GM19463 (cell line): ENCODE measurements around the gene NAT16.
A peak's percentile ranks its signal among the peaks of the same experiment; 100 is the strongest.
"Not testable (repeated sequence)": the region's sequence is repeated elsewhere in the genome, so short reads cannot be mapped to it uniquely, and the experiment has no call there.

ENCODE experiments used
- ATAC-seq: cut with Tn5 transposase; IDR thresholded peaks from one replicate; pipeline ENCODE4 v1.9.1; 2021; ENCODE audit warnings: mild to moderate bottlenecking, moderate library complexity; ENCODE audit not compliant: unreplicated experiment

The NAT16 gene

GRCh38 chr7:101161692-101162471 lies 18.2 kb downstream of the NAT16 start:
- no peak for ATAC-seq

DNA sequence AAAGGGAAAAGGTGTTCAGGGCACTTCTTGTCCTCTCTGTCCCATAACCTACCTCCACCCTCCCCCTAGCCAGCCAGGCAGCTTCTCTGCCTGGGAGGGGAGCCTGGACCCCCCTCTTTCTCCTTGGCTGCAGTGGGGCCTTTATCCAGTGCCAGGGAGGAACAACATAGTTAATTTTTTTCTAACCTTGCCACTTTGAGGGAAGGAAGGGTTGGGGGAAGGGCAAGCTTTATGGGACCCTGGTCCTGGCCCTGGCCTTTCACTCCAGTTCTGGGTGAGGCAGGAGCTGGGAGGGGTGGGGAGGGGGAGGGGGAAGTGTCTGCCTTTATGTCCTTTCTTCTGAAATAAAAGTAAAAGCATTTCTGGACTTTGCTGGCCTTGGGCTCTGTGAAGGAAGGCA lies 19.2 kb downstream of the NAT16 start:
- ATAC-seq, result no peak

DNA sequence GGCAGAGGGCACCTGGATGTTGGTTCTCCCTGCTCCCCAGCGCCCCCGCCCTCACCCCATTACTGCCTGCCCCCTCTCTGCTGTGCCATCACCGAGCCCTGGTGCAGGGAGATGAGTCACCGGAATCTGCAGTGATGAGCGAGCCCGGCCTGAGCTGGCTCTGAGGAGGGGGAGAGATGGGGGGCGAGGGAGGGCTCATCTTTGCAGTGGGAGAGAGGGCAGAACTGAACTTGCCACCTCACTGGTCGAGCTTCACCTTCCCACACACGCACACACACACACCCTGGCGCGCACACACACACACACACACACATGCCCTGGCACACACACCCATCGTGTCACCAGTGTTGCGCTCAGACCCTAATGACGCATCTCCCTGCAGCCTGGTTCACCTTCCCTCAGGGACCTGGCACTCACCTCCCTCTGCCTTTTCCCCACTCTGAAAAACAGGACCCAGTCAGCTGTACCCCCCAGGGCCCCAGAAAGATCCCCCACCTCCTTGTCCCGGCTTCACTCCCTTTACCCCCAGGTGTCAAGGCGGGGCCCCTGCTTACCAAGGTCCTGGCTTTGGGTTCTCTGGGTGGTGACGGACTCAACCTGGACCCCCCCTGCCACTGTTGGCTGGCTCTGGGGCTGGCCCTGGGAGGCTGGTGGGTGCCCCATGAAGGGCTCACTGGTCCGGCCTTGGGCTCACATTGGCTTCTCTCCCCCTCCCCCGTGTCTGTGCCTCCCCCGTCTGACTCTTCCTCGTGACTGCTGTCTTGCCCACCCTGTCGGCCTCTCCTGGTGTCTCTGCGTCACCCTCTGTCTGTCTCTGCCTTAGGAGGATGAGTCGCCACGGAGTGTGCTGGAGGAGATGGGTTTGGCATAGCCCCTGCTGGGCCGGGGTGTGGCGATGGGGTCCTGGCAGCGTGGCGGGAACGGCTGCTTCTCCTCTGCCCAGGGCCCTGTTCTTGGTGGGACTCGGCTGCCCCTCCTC lies 20.1 kb downstream of the NAT16 start:
- no peak for ATAC-seq

- ATAC-seq, result no peak
Observed at GRCh38 chr7:101156866-101157589, 23.1 kb downstream of the NAT16 start.

- no peak for ATAC-seq
Observed at GRCh38 chr7:101156277-101156676, 23.8 kb downstream of the NAT16 start.

DNA sequence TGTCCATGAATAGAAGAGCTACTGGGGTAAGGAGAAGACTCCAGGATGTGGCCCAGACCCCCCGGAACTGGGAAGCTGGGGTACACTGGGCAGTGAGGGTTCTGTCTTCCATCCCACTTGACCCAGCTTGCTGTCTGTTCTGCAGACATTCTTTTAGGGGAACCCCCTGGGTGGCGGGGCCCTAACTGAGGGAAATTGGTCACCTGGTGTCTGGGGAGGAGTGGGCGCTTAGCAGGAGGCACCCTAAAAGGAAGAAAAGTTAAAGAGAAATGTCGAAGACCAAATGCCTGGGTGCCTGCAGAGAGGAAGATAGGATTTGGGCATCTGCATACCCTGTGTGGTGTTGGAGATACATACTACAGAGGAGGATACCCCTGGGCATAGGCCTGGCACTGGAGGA lies 24.8 kb downstream of the NAT16 start:
- ATAC-seq, result no peak

- ATAC-seq, result no peak
Observed at GRCh38 chr7:101154693-101155102, 25.4 kb downstream of the NAT16 start.

DNA sequence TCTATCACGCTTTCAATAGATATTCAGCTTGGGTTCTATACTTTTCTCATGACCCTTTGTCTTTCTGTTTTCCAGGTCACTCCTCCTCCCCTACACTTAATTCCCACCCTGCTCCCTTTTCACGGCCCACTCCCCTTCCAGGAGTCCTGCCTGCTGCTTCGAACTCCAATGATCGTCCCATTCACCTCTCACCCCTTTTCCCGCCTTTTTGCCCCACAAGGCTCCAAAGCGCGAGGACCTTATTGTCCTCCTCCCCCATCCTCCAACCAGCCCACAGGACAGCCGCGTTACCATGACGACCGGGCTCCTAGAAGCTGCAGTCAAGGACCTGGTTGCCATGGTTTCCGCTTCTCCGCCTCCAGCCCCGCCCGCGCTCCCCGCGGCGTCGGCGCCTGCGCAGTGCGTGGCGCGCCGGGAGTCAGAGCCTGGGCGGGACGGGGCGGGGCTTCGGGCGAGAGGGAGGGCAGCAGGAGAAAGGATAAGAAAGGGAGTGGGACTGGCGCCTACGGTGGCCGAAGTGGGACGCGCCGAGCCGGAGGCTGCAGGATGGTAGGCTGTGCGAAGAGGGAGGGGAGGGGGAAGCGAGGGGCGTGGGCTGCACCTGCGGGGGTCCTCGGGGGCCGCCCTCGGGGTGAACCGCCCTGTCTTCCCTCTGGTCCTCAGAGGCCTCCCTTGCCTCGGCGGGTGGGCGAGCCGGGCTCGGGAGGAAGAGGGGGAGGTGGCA lies 26.0 kb downstream of the NAT16 start, which contains the start of gene AP1S1:
Gene AP1S1 (plus strand): TSS at position 508 of the 724 bp plus-strand sequence. CDS start 39 bp downstream, at position 547.
- peak; percentile 87 for ATAC-seq

- ATAC-seq, result no peak
Observed at GRCh38 chr7:101151908-101152651, 28.0 kb downstream of the NAT16 start.

GRCh38 chr7:101140746-101141382 lies 39.2 kb downstream of the NAT16 start:
- ATAC-seq, result no peak

DNA sequence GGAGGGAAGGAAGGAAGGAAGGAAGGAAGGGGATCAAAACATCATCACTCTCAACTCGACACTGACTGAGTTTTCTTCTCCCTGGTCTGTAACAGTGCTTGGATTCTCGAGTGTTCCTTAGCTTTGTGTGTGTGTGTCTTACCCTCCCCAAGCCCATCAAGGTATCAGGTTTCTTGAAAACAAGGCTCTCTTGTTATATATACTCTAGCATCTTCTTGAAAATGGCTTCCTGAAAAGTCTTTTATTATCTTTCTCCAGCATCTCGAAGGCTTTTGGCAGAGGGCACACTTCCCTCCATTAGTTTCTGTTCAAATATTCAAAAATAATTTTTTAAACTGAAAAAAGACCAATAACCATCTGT lies 39.8 kb downstream of the NAT16 start:
- ATAC-seq, result no peak

- peak; percentile 94 for ATAC-seq
Observed at GRCh38 chr7:101138213-101138870, 41.8 kb downstream of the NAT16 start.

DNA sequence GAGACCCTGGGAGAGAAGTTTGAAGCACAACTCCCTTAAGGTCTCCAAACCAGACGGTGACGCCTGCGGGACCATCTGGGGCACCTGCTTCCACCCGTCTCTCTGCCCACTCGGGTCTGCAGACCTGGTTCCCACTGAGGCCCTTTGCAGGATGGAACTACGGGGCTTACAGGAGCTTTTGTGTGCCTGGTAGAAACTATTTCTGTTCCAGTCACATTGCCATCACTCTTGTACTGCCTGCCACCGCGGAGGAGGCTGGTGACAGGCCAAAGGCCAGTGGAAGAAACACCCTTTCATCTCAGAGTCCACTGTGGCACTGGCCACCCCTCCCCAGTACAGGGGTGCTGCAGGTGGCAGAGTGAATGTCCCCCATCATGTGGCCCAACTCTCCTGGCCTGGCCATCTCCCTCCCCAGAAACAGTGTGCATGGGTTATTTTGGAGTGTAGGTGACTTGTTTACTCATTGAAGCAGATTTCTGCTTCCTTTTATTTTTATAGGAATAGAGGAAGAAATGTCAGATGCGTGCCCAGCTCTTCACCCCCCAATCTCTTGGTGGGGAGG lies 42.4 kb downstream of the NAT16 start:
- no peak for ATAC-seq

DNA sequence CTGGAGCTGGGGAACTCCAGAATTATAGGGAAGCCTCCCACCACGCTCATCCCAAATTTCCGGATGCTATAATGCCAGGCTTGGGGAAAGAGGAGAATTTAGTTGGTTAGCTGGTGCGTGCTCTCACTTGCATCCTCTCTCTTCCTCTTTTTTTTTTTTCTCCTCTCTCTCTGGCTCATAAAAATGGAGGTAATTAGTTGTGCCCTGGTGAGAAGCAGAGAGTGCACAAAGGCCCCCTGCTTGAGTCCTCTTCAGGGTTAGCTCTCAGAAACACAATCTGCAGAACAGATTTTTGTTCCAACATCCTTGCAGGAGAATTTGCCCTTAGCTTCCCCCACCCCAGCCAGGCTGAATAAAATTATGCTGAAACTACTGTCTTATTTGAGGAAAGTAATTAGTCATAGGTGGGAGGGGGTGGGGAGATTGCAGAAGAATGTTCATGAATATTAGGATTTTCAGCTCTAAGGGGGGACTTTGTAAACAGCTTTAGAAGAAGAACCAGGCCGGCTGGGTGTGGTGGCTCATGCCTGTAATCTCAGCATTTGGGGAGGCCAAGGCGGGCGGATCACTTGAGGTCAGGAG lies 45.6 kb downstream of the NAT16 start:
- no peak for ATAC-seq

DNA sequence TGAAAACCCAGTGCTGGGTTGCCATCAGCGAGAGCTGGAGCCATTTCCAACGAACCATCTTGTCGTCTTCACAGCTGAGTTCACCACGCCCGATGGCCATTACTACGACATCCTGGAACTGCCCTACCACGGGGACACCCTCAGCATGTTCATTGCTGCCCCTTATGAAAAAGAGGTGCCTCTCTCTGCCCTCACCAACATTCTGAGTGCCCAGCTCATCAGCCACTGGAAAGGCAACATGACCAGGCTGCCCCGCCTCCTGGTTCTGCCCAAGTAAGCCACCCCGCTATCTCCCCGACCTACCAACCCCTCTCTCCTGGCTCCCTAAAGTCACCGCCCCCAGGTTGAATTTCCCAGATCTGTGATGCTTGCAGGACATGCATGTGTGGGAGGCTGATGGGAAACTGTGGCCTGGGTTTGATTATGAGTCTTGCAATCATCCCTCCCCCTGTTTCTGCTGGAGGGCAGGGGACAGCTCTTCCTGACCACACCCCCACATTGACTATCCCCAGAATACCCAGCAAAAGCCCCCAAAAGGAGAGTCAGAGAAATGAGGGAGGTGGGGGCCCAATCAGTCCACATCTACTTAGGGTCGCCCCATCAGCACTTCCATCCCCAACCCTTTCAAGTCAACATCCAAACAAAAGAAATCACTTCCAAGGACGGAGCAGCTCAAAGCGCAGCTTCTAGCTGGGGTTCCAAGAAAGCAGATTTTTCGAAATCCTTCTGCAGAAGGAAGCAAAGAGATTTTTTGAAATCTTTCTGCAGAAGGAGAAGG lies 46.3 kb downstream of the NAT16 start:
- ATAC-seq, result no peak

- not testable (repeated sequence) for ATAC-seq
Observed at GRCh38 chr7:101132626-101133600, 47.2 kb downstream of the NAT16 start.
